ENCODE measurements around the gene MTHFR.

The MTHFR gene

GRCh38 chr1:11795238-11795890 lies 10.4 kb downstream of the MTHFR start:
- DNase-seq = no peak

- no peak for DNase-seq
Measured at GRCh38 chr1:11794446-11795237, 11.1 kb downstream of the MTHFR start.

- DNase-seq = no peak
Measured at GRCh38 chr1:11793819-11794218, 11.9 kb downstream of the MTHFR start.

GRCh38 chr1:11792106-11792505 lies 13.7 kb downstream of the MTHFR start:
- DNase-seq = no peak

- DNase-seq = no peak
Measured at GRCh38 chr1:11790880-11791715, 14.7 kb downstream of the MTHFR start.

GRCh38 chr1:11790101-11790879 lies 15.5 kb downstream of the MTHFR start:
- DNase-seq = no peak

- DNase-seq = no peak
Measured at GRCh38 chr1:11789126-11790067, 16.4 kb downstream of the MTHFR start.

- DNase-seq = no peak
Measured at GRCh38 chr1:11788549-11789053, 17.2 kb downstream of the MTHFR start.

GRCh38 chr1:11787804-11788436 lies 17.8 kb downstream of the MTHFR start:
- no peak for DNase-seq

GRCh38 chr1:11787251-11787803 lies 18.4 kb downstream of the MTHFR start:
- no peak for DNase-seq

- no peak for DNase-seq
Measured at GRCh38 chr1:11786168-11786567, 19.6 kb downstream of the MTHFR start.

- DNase-seq = peak; percentile 77
Measured at GRCh38 chr1:11784993-11785769, 20.6 kb downstream of the MTHFR start.

- DNase-seq = no peak
Measured at GRCh38 chr1:11784256-11784992, 21.3 kb downstream of the MTHFR start.

- no peak for DNase-seq
Measured at GRCh38 chr1:11783556-11783955, 22.2 kb downstream of the MTHFR start.

GRCh38 chr1:11782127-11782708 lies 23.5 kb downstream of the MTHFR start:
- DNase-seq = no peak

GRCh38 chr1:11781297-11781696 lies 24.5 kb downstream of the MTHFR start:
- DNase-seq = no peak

GRCh38 chr1:11780380-11781147 lies 25.2 kb downstream of the MTHFR start:
- DNase-seq = no peak

Data from activated CD8-positive, alpha-beta memory T cell treated with anti-CD3 and anti-CD28 coated beads, Interleukin-2, amount 50 U/mL, for 48 hours (primary cell).